Gastrocnemius medialis (tissue), 4 donors: Measurements from ENCODE around the gene ATXN1.

Experiments used
- POLR2A ChIP-seq, 2 donors: fragments of 450-650 bp; IDR thresholded peaks; one replicate each; pipeline ENCODE4 v1.6.1; 2017; ENCODE audit warnings: antibody characterized with exemption in 2 of 2, mild to moderate bottlenecking in 2 of 2, moderate library complexity in 2 of 2
- TF ChIP-seq, protein P1 (sequence below), 5 experiments: fragments of 450-650 bp in 3 of 5; fragments of 200-600 bp in 2 of 5; sonication (generic) in 2 of 5; IDR thresholded peaks in 4 of 5; conservative IDR thresholded peaks in 1 of 5; 1 replicate in 4 of 5; 2 replicates in 1 of 5; pipeline ENCODE4 v1.5.1; 2016 to 2019; ENCODE audit warnings: antibody characterized with exemption in 5 of 5, mild to moderate bottlenecking in 3 of 5, moderate library complexity in 3 of 5

DNA sequence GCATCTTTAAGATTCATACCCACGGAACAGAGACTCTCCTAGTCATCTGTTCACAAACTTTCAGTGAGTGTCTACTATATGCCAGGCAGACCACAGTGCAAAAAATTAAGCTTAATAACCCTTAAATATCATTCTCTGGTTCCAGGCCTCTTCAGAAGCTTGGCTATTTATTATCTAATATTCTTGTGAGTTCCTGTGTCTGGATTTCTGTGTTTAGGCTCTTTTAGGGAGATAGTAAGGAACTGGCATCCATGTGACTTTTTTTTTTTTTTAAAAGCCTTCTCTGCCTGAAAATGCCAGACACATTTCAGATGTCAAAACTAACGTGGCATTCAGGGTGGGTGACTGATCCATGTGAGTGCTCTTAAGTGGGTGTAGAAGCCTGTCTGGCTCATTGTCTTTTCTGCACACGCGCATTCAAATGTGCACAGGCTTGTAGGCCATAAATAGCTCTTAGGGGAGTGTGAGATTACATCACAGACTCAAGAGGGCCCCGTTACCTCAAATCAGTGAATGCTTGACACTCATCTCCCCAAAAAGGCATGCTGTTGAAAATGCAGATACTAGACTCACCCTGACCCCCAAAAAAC is 380.9 kb downstream of the ATXN1 start:
- TF ChIP-seq, protein P1, sequence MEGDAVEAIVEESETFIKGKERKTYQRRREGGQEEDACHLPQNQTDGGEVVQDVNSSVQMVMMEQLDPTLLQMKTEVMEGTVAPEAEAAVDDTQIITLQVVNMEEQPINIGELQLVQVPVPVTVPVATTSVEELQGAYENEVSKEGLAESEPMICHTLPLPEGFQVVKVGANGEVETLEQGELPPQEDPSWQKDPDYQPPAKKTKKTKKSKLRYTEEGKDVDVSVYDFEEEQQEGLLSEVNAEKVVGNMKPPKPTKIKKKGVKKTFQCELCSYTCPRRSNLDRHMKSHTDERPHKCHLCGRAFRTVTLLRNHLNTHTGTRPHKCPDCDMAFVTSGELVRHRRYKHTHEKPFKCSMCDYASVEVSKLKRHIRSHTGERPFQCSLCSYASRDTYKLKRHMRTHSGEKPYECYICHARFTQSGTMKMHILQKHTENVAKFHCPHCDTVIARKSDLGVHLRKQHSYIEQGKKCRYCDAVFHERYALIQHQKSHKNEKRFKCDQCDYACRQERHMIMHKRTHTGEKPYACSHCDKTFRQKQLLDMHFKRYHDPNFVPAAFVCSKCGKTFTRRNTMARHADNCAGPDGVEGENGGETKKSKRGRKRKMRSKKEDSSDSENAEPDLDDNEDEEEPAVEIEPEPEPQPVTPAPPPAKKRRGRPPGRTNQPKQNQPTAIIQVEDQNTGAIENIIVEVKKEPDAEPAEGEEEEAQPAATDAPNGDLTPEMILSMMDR (IDR thresholded peaks at IDR 0.05 in 4 of 5, conservative IDR thresholded peaks at IDR 0.05 in 1 of 5): no peak
- TF ChIP-seq POLR2A (IDR thresholded peaks at IDR 0.05): no peak
